Body of pancreas (tissue), 4 donors: Measurements from ENCODE around the gene IQCN.

ENCODE experiments used
- POLR2A ChIP-seq, 3 donors: fragments of 450-650 bp; IDR thresholded peaks; one replicate each; pipeline ENCODE4 v1.6.1; 2016; ENCODE audit warnings: antibody characterized with exemption in 3 of 3, mild to moderate bottlenecking in 2 of 3
- TF ChIP-seq, protein P1 (sequence below), 7 experiments: fragments of 450-650 bp in 4 of 7; fragments of 200-600 bp in 3 of 7; sonication (generic) in 3 of 7; IDR thresholded peaks; one replicate each; pipeline ENCODE4 v1.5.1; 2016 to 2019; ENCODE audit warnings: antibody characterized with exemption in 7 of 7

- TF ChIP-seq, protein P1, sequence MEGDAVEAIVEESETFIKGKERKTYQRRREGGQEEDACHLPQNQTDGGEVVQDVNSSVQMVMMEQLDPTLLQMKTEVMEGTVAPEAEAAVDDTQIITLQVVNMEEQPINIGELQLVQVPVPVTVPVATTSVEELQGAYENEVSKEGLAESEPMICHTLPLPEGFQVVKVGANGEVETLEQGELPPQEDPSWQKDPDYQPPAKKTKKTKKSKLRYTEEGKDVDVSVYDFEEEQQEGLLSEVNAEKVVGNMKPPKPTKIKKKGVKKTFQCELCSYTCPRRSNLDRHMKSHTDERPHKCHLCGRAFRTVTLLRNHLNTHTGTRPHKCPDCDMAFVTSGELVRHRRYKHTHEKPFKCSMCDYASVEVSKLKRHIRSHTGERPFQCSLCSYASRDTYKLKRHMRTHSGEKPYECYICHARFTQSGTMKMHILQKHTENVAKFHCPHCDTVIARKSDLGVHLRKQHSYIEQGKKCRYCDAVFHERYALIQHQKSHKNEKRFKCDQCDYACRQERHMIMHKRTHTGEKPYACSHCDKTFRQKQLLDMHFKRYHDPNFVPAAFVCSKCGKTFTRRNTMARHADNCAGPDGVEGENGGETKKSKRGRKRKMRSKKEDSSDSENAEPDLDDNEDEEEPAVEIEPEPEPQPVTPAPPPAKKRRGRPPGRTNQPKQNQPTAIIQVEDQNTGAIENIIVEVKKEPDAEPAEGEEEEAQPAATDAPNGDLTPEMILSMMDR (IDR thresholded peaks at IDR 0.05): no peak
- no peak for TF ChIP-seq POLR2A (IDR thresholded peaks at IDR 0.05)
Observed at GRCh38 chr19:18265582-18265981, 8.7 kb downstream of the IQCN start.
